Prostate gland (tissue), 2 donors: Measurements from ENCODE around the gene CLN6.

Source experiments
- POLR2A ChIP-seq: fragments of 450-650 bp; IDR thresholded peaks from one replicate; pipeline ENCODE4 v1.6.1; 2016; ENCODE audit warnings: antibody characterized with exemption, mild to moderate bottlenecking
- TF ChIP-seq, protein P1 (sequence below), 4 experiments: fragments of 200-600 bp in 2 of 4; fragments of 450-650 bp in 2 of 4; sonication (generic) in 2 of 4; IDR thresholded peaks; 1 replicate in 3 of 4; 2 replicates in 1 of 4; pipeline ENCODE4 v1.5.1; 2016 to 2019; ENCODE audit warnings: antibody characterized with exemption in 4 of 4, mild to moderate bottlenecking in 2 of 4, moderate library complexity in 2 of 4

- TF ChIP-seq, protein P1, sequence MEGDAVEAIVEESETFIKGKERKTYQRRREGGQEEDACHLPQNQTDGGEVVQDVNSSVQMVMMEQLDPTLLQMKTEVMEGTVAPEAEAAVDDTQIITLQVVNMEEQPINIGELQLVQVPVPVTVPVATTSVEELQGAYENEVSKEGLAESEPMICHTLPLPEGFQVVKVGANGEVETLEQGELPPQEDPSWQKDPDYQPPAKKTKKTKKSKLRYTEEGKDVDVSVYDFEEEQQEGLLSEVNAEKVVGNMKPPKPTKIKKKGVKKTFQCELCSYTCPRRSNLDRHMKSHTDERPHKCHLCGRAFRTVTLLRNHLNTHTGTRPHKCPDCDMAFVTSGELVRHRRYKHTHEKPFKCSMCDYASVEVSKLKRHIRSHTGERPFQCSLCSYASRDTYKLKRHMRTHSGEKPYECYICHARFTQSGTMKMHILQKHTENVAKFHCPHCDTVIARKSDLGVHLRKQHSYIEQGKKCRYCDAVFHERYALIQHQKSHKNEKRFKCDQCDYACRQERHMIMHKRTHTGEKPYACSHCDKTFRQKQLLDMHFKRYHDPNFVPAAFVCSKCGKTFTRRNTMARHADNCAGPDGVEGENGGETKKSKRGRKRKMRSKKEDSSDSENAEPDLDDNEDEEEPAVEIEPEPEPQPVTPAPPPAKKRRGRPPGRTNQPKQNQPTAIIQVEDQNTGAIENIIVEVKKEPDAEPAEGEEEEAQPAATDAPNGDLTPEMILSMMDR (IDR thresholded peaks at IDR 0.05) = no peak
- no peak for TF ChIP-seq POLR2A
These were observed 54.0 kb downstream of the CLN6 start for GRCh38 chr15:68175526-68175925.
